NCI-H748 treated with DMSO at 0.1 percent for 48 hours (cell line): ENCODE results near the gene ARHGAP26.
"Not testable (repeated sequence)": the region's sequence is repeated elsewhere in the genome, so short reads cannot be mapped to it uniquely, and the experiment has no call there.

Experiments used
- DNase-seq: peaks from one replicate; lab custom pipeline; 2025; lab: John Stamatoyannopoulos, UW

The ARHGAP26 gene

DNA sequence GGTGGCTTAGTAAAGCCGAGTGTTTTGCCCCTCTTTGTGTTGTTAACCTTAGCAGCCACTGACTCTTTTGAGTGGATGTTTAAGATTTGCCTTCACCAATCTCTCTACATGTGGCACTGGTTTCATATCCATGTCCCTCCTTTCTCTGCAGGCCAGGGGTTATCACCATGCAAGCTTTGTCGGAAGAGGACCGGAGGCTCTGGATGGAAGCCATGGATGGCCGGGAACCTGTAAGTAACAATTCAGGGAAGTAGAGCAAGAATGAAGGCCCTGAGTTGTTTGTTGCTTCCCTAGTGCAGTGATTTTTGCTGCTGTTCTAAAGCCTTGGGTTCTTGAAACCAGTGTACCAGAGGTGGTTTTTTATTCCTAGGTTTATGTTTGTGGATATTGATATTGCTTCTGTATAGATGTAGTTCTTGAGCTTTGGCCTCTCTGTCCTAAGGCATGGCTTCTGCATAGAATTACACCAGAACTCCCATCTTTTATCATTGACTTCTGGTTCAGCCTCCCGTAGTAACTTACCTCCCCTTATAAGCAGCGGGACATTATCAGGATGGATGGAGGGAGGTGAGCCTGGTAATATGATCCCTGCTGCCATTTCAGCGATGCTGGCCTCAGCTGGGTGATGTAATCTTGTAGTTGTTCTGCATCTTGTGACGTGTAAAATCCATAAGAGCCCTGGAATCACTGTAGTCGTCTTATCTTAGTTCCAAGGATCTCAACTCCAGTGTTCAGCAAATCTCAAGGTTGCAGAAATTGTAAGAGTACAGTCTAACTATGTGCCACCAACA, 161.9 kb downstream of the ARHGAP26 start:
- no peak for DNase-seq

DNA sequence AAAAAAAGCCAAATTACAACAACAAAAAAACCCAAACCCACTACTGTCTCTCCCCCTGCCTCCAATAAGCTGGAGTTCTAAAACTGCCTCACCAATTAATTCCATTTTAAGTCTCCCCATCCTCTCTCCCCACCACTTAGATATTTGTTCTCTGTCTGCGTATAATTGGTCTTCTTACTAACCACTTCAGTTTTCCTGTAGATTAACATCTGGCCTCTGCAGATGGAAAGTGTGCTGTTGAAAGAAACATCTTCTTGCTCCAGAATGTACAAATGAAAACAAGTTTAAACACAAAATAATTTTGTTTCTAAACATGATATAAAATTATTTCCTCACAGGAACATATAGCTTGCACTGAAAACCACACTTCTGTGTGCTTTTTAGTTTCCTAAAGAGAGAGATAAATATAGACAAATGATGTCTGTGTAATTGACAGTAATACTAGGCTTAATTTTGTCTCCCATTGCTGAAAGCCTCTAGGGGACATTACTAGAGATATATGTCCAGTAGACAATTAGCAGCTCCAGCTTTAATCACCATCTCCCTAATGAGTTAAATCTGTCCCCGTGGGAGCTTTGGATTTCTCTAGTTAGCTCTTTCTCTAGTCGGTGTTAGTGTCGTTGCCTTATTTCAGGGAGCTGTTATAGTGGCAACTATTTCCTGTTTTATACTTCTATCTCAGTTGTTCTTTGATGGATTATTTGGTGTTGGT, 164.0 kb downstream of the ARHGAP26 start:
- DNase-seq, result no peak

DNA sequence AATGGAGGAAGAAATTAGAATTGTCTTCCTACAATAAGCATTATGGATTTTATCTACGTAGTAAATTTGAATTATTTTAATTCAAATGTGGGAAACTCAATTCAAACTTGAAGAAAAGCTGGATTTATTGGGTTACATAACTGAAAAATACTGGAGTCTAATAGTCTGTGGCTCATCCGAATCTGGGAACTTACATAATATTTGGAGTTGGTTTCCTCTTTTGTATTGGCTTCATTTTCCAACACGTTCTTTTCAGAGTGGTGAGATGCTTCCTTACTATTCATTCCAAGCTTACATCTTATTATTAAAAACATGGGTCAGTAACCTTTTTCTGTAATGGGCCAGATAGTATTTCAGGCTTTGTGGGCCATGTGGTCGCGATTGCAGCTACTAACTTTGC, 164.8 kb downstream of the ARHGAP26 start:
- DNase-seq, result no peak

DNA sequence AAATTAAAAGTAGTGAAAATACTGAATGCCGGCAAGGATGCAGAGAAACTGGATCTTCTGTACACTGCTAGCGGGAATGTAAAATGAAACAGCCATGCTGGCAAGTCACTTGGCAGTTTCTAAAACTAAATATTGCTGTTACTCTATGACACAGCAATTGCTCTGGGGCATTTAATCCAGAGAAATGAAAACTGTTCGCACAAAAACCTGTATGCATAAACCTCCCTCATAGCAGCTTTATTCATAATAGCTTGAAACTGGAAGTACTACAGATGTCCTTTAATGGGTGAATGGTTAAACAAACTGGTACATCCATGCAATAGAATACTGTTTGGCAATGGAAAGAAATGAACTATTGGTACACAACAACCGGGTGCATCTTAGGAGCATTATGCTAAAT, 167.2 kb downstream of the ARHGAP26 start:
- DNase-seq, result no peak

DNA sequence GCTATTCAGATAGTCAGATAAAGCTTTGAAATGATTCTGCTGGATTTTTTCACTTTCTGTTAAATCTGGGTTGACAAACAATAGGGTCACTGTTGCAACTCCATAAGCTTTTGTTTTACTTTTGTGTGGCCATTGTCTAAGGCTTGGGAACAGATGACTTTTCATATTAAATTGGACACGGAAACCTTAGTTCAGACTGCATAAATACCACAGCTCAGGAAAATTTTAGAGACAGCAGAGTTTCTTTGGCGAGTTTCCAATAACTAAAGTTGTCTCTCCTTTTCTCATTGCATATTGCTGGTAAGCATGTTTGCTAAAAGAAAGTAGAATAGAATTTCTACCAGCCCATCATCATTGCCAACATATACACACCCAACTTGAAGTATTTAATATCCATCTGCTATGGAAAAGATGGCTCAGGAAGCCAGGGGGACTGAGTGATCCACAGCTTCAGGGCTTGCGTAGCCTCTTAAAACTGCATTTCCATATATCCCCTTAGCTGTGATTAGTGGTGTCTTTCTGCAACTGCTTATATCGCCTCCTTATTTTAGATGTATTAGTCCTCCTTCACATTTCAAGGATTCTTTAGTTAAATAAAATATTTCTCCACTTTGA, 168.2 kb downstream of the ARHGAP26 start:
- no peak for DNase-seq

DNA sequence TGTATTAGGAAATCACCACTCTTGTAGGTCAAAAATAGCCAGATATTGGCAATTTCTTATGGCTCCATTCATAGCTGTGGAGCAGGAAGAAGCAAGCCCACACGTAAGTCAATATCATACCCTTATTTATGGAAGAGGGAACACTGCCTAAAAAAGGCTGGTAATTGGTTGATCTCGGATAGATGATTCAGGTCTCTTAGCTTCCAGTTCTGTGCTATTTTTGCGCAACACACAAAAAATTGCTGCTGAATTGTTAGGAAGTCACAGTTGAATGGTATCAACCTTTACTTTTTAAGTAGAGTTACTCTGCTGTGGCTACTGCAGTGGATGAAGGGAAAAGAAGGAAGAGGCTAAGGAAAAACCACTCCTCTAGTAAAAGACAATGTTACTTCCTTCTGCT, 168.8 kb downstream of the ARHGAP26 start:
- DNase-seq, result no peak

DNA sequence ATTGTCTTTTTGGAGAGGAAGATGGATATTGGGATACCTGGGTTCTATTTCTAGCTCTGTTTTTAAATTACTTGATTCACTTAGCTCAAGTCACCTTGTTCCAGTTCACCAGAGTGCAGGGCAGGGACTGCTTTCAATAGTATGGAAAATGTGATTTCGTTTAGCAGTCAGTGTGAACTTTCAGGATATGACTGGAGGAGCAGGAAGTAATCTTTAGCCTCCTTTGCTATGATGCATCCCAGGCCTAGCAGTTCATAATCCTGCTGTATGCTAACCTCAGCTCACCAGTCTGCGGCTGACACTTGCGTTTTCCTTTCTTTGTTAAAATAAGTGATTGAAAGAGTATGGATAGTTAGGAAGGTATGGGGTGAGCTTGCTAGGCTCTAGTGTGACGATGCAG, 169.7 kb downstream of the ARHGAP26 start:
- no peak for DNase-seq

DNA sequence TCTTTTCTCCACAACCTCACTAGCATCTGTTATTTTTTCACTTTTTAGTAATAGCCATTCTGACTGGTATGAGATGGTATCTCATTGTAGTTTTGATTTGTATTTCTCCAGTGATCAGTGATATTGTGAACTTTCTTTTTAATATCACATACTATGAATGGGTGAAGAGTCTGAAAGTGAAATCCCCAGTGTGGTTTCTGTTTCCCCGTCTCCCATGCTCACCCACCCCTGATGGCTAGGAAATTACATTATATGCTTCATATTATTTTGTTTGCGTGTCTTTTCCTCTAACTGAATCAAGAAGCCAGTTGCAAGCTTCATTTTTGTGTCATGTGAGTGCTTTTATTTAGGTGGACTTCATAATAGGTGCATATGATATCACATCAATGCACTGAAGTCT, 171.1 kb downstream of the ARHGAP26 start:
- DNase-seq, result no peak

DNA sequence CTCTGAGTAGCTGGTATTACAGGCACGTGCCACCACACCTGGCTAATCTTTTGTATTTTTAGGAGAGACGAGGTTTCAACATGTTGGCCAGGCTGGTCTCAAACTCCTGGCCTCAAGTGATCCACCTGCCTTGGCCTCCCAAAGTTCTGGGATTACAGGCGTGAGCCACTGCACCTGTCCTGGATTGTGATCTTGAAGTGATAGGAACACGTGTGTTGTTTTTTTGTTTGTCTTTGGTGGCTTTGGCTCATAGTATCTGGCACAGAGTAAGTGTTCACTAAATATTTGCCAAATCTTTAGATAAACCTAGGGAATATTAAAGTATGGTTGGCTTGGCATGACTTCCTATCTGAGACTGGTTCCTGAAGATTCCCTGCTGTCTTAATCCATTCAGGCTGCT, 172.7 kb downstream of the ARHGAP26 start:
- DNase-seq, result no peak

DNA sequence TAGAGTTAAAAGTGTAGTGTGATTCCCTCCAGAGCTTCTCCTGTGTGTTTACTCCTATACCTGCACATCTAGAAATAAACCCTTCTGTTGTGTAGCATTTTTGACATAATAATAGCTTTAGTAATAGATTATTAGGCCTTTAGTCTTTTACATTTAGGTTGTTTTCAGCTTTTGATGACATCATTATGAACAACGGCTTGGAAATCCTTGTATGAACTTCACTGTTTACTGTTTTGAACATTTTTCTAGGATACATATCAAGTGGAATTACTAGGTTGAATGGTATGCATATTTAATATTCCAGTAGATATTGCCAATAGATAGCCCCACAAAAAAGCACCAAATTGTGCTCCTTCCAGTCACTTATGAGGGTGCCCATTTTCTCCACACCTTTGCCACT, 174.0 kb downstream of the ARHGAP26 start:
- DNase-seq, result no peak

DNA sequence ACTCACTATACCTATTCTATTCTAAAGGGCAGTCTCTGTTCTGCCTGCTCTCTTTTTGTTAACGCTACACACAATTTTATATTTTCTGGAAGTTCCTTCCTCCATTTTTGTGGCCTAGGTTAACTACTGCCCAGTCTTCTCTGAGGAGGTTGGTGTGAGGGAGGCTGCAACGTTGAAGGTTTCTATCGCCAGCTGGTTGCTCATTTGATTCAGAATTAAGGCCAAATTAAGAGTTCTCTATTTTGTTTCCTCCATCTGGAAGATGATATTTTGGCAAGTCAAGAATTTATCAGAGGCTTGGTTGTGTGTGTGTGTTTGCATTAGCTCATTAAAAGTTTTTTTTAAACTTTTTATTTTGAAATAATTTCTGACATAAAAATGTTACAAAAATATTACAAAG, 175.1 kb downstream of the ARHGAP26 start:
- DNase-seq, result no peak

DNA sequence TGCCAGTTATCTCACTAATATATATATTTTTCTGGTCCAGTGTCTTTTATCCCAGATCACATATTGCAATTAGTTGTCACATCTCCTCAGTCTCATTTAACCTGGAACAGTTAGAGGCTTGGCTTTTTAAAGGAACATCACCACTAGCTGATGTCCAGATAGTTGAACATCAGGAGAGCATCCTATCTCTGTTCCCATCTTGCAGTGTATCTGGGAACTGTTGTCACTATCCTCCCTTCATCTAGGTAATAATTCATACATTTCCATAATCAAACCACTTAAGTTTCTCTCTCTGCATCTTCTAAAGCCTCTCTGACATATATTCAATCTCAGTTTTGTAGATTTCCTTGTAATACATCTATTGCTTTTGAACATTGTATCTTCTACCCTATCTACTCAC, 175.7 kb downstream of the ARHGAP26 start:
- DNase-seq, result no peak

DNA sequence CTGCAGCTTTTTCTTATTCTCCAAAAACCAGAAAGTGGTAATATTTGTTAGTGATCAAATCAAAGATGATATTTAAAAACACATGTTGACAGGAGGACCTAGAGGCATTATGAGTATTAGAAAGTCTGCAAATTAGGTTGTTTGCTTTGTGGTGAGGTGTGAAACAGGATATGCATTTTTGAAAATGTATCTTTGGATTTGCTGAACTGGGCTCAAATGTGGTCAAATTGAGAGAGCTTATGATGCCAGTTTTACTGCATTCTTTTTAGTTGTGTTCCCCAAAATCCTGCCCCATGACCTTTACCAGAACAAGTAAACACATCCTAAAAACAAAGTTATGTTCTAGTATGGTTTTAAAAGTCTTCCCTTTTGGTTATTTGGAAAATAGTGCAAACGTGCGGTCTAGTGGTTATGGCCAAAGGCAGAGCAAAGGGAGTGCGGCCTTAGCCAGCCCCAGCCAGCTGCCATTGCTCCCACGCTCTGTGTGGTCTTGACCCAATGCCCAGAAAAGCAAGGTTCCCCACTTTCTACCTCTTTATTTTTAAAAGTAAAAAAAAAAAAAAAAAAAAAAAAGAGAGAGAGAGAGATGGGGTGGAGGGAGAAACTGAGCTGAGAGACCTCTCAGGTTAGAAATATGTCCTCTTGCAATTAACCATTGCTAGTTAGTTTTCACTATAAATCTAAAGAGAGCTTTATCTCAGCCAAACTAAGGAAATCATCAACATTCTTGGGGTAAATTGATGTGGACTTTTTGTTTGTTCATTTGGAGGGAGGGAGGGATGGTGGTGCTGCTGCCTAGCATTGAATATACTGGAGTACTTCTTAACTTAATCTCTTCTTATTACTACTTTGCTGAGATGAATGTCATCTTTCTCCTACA, 176.6 kb downstream of the ARHGAP26 start:
- DNase-seq, result no peak

DNA sequence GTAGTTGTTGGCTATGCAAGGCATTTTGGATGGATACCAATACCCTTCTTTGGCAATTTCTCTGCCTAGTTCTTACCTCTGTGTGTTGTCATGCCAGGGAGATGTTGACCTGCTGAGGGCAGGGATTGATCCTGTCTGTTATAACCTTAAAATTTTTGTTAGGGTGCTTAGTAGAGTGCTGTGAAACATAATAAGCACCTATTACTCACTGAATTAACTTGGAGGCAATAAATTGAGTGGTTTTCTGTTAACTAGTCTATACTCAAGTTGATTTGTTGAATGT, 177.2 kb downstream of the ARHGAP26 start:
- no peak for DNase-seq

DNA sequence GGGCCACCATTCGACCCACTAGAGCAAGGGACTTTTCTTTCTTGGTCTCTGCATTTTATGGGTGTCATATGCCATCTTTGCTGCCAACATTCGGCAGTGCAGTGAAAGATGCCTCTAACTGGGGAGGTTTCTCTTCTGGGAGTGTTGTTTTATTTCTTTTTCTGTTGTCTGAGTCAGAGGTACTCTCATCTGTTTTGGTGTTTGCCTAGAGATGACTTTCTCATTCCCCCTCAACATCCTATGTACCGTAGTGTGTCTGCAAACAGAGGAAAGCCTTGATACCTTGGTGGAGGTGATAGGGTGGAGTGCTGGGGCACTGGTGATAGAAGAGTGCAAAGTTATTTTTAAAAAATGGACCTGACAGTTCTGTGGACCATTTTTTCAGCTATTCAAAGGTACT, 182.1 kb downstream of the ARHGAP26 start:
- DNase-seq, result no peak

DNA sequence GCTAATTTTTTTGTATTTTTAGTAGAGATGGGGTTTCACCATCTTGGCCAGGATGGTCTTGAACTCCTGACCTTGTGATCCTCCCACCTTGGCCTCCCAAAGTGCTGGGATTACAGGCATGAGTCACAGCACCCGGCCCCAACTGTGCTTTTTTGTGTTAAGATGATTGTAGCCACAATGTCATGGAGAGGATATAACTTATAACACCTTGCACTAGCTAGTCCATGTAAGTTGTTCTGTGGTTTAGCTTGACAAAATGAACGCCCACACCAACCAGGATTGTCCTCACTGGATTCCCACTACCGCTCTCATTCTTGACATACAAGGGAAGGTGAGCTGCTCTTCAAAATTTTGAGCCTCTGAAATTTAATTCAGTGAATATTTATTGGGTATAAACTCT, 182.7 kb downstream of the ARHGAP26 start:
- DNase-seq, result not testable (repeated sequence)

DNA sequence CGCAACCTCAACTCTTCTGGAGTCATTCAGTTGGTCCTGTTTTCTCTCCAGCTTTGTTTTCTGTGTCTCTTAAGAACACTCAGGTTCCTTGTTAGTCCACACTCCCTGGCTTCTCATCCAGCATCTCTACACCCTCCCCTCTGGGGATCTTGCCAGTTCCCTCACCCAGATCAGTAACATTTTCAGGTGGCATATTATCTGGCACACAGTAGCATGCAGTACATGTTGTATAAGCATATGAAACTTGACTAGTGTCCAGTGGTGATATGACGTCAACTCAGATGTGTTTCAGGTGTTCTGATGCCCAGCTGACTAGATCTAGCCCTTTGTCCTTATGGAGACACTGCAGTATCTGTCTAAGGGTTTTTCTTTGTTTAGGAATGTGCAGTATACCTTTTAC, 184.3 kb downstream of the ARHGAP26 start:
- no peak for DNase-seq

DNA sequence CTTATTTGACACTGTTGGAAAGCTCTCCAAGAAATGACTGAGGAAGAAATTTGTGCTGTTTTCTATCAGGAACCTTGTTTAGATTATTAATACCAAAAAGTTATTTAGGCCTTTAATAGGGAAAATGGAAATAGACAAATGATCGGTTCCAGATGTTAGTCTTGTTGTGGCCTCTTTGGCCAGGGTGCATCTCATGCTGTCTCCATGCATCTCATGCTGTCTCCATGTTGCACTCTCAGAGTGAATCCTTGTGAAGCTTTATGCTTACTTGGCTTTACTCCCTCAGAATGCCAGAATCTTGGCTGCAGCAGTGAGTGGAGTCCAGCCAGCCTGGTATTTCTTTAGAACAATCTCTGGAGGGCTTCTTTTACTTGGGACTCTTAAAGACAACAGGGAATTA, 185.5 kb downstream of the ARHGAP26 start:
- DNase-seq, result no peak

DNA sequence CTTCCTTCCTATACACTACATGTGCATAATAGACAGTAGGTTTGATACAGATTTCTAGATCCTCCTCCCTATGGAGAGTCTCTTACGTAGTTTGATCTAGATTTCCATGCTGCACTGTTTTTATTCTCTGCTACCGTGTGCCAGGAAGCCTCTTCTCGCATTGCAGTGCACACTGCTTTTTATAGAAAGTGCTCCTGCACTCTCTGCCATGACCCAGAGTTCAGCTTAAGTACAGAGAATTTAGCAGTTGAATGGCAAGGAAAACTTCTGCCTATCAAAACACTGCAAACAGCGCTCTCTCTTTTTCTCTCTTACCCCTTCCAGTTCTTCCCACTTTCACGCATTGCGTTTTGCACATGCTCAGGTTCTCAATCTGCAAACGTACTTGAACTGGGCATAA, 187.4 kb downstream of the ARHGAP26 start:
- no peak for DNase-seq

DNA sequence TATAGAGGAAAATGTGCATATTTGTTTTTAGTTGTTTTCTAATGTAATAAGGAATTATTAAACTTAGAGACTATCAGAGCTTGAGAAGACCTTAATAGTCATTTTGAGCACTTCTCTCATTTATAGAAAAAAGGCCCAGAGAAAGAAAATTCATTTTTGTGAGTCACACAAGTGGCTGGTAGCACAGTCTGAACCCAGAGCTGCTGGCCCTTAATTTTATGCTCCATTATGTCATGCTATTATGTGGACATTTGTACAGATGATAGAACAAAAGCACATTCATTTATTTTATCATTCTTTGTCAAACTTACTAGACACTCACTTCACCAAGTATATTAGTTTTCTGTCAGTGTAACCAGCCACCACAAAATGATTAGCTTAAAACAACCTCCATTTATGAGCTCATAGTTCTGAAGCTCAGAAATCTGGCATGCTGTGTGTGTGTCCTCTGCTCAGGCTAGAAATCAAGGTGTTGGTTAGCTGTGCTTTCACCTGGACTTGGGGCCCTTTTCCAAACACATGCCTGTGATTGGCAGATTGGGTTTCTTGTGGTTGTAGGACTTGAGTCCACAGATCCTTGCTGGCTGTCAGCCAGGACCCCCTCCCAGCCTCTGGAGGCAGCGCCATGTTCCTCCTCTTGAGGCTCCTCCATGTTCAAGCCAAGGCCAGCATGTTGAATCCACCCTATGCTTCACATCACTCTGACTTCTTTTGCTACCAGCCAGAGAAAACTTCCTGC, 188.9 kb downstream of the ARHGAP26 start:
- DNase-seq, result no peak

DNA sequence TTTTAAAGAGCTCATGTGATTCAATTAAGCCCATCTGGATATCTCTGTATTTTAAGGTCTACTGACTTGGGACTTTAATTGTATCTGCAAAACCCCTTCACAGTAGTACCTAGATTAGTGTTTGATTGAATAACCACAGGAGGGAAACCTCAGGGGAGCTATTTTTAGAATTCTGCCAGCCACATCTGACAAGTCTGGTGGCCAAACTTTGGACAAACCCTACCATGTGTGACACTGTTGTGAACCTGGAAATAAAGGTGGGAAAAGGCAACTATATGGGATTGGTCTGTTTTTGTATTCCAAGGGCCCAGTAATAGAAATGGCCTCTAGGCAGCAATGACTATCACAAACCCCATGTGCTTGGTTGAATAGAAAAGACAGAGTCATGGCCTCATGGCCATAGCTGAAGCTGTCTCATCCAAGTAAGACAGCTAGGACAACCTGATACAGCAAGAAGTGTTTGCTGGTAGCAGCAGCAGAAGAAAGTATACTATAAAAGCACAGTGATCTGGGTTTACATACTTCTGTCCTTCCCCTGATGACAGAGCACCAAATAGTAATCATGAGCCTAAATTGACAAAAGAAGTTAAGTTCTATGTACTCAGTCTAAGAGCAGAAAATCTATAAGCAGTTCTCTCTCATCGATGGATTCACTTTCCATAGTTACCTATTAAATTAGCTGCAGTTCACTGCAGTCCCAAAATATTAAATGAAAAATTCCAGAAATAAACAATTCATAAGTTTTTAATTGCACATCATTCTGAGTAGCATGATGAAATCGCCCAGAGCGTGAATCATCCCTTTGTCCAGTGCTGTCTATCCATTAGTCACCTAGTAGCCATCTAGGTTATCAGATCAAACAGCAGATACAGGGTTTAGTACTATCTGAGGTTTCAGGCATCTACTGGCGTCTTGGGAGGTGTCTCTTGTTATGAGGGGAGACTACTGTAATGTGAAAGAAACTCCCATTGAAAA, 189.8 kb downstream of the ARHGAP26 start:
- no peak for DNase-seq
